Endothelial cell of coronary artery (primary cell): Measurements from ENCODE around the gene ANKRD22. TPM values are rescaled to one million over a fixed set of nuclear protein-coding genes. Genes with fewer than 3 reads are reported as not detected.

Experiments used
- total RNA-seq: library from RNA; depleted of rRNA; stranded (reverse); fragments of >200 nt; gene quantifications from 2 replicates; pipeline ENCODE4 v1.2.3, GENCODE V29; 2014

ANKRD22 gene
- total RNA-seq, result not detected in 2 replicates

GRCh38 chr10:88851706-88852105, at the start of gene ANKRD22:
Gene ANKRD22, minus strand, starts transcription at chr10:88851844. Its CDS starts 237 bp downstream, at chr10:88851607.

GRCh38 chr10:88879534-88880281, 28.1 kb upstream of the ANKRD22 start, which contains the start of gene STAMBPL1:
Gene STAMBPL1, plus strand, starts transcription at chr10:88880245. Its CDS starts 21,464 bp downstream, at chr10:88901709.

GRCh38 chr10:88802523-88803285, 48.9 kb downstream of the ANKRD22 start, which contains the start of gene LIPM:
Gene LIPM, plus strand, starts transcription at chr10:88802730. Its CDS starts 167 bp downstream, at chr10:88802897.

Other genes starting within 250 kb of the ANKRD22 start
- gene LIPF, start 187.4 kb downstream of the ANKRD22 start, total RNA-seq, result not detected in 2 replicates
- gene LIPK, start 145.6 kb downstream of the ANKRD22 start, total RNA-seq, result not detected in 2 replicates
- gene LIPN, start 91.8 kb downstream of the ANKRD22 start, total RNA-seq, result not detected in 2 replicates
- not detected in 2 replicates for gene LIPM, start 49.1 kb downstream of the ANKRD22 start, total RNA-seq
- gene STAMBPL1, start 28.4 kb upstream of the ANKRD22 start, total RNA-seq, result 0.81 and 3.2 TPM in 2 replicates
- gene ACTA2, start 100.9 kb upstream of the ANKRD22 start, total RNA-seq, result 8.1 and 140 TPM in 2 replicates
- 20.5 and 25.9 TPM in 2 replicates for gene FAS, start 139.0 kb upstream of the ANKRD22 start, total RNA-seq